HepG2 (cell line): Measurements from ENCODE around the gene PLPPR4. TPM values are rescaled to one million over a fixed set of nuclear protein-coding genes. Genes with fewer than 3 reads are reported as not detected.

Experiments
- ATAC-seq: fragments of 200-7000 bp; cut with Tn5 transposase; 3 replicates; pipeline ENCODE4 v1.9.1; 2020; ENCODE audit warnings: mild to moderate bottlenecking, moderate library complexity
- BruUV-seq: library from RNA; stranded (reverse); fragments of 400-500 nt; replicated peaks from 2 replicates; lab custom pipeline; 2021; lab: Mats Ljungman, UMichigan
- CTCF ChIA-PET: fragments of 300-600 bp; formaldehyde crosslinking; extraction: SDS; loops from one replicate; lab custom pipeline; 2021; ENCODE audit warnings: low total read pairs, inconsistent platforms, low intra/inter-chr PET ratio; lab: Yijun Ruan, JAX
- POLR2A ChIA-PET: fragments of 350-600 bp; sonication (Branson Sonifier 250); formaldehyde crosslinking; loops from one replicate; lab custom pipeline; 2020; ENCODE audit warnings: antibody characterized with exemption, inconsistent platforms; lab: Yijun Ruan, JAX
- DNase-seq: peaks from one replicate; pipeline ENCODE4 v3.0.0-alpha.2; 2015; ENCODE audit warnings: low spot score
- FAIRE-seq: peaks from 3 replicates; lab custom pipeline; 2011; peaks lifted over from hg19 to GRCh38; lab: Jason Lieb, UNC
- H2AFZ ChIP-seq: one replicate; pipeline ENCODE4 v1.6.1; 2011; ENCODE audit warnings: low read length, inconsistent platforms
- H3K27ac ChIP-seq: fragments of 300-600 bp; 3 replicates; pipeline ENCODE4 v1.8.0; 2011; ENCODE audit warnings: mixed run types, mild to moderate bottlenecking, mixed read lengths, low read length, inconsistent platforms; ENCODE audit not compliant: insufficient read depth; ENCODE audit errors: extremely low read length
- H3K27me3 ChIP-seq, 2 experiments: fragments of 200-600 bp in 1 of 2; 2 replicates in 1 of 2; 3 replicates in 1 of 2; pipeline versions ENCODE4 v1.6.0 to v1.8.0; 2011; ENCODE audit warnings: low read length in 2 of 2, mild to moderate bottlenecking in 2 of 2, moderate library complexity in 2 of 2, inconsistent platforms in 1 of 2; ENCODE audit not compliant: insufficient read depth in 2 of 2, control insufficient read depth in 1 of 2
- H3K36me3 ChIP-seq, 2 experiments: fragments of 200-600 bp in 1 of 2; replicated peaks in 1 of 2; 2 replicates in 1 of 2; 3 replicates in 1 of 2; pipeline versions ENCODE4 v1.5.1 to v1.8.0; 2011; ENCODE audit warnings: low read length in 2 of 2, inconsistent platforms in 1 of 2; ENCODE audit not compliant: insufficient read depth in 2 of 2, control insufficient read depth in 1 of 2
- H3K4me1 ChIP-seq: 2 replicates; pipeline ENCODE4 v1.5.1; 2012; ENCODE audit warnings: low read length, inconsistent platforms; ENCODE audit not compliant: insufficient read depth
- H3K4me2 ChIP-seq: 2 replicates; pipeline ENCODE4 v1.6.0; 2011; ENCODE audit warnings: low read depth, low read length, inconsistent platforms
- H3K4me3 ChIP-seq, 3 experiments: fragments of 200-600 bp in 1 of 3; sonication (generic), shearing (Covaris generic) in 1 of 3; replicated peaks in 1 of 3; 2 replicates each; pipeline ENCODE4 v1.5.1; 2011 to 2016; ENCODE audit warnings: low read length in 3 of 3, inconsistent platforms in 2 of 3, low read depth in 2 of 3, mild to moderate bottlenecking in 2 of 3, control low read depth in 1 of 3, mixed read lengths in 1 of 3; ENCODE audit not compliant: insufficient read depth in 1 of 3
- H3K79me2 ChIP-seq: one replicate; pipeline ENCODE4 v1.6.1; 2011; ENCODE audit warnings: low read length, inconsistent platforms; ENCODE audit not compliant: insufficient read depth
- H3K9ac ChIP-seq: 2 replicates; pipeline ENCODE4 v1.6.0; 2011; ENCODE audit warnings: mild to moderate bottlenecking, low read depth, low read length, inconsistent platforms; ENCODE audit not compliant: insufficient read depth
- H3K9me3 ChIP-seq: 2 replicates; pipeline ENCODE4 v1.5.1; 2012; ENCODE audit warnings: mild to moderate bottlenecking, low read length
- H4K20me1 ChIP-seq: 2 replicates; pipeline ENCODE4 v1.6.0; 2011; ENCODE audit warnings: inconsistent platforms, mild to moderate bottlenecking, low read length, moderate library complexity; ENCODE audit not compliant: insufficient read depth
- AGO1 ChIP-seq: fragments of 200-400 bp; formaldehyde crosslinking; IDR thresholded peaks from 2 replicates; pipeline ENCODE4 v1.6.1; 2017; ENCODE audit warnings: mild to moderate bottlenecking, low read depth, low read length, moderate library complexity; ENCODE audit not compliant: poor library complexity, severe bottlenecking
- ARNTL ChIP-seq: sonication (generic); formaldehyde crosslinking; IDR thresholded peaks from 2 replicates; pipeline ENCODE4 v1.4.0; 2020; ENCODE audit warnings: mild to moderate bottlenecking, missing genetic modification reagents
- ATF7 ChIP-seq, 2 experiments: fragments of 450-650 bp in 1 of 2; sonication (generic) in 1 of 2; formaldehyde crosslinking in 1 of 2; IDR thresholded peaks; 2 replicates each; pipeline versions ENCODE4 v1.4.0 to v1.6.1; 2016 to 2020; ENCODE audit warnings: antibody characterized with exemption in 1 of 2, mild to moderate bottlenecking in 1 of 2, missing genetic modification reagents in 1 of 2
- GPN1 ChIP-seq: sonication (generic); formaldehyde crosslinking; IDR thresholded peaks from 2 replicates; pipeline ENCODE4 v1.5.1; 2020; ENCODE audit warnings: missing genetic modification reagents, borderline replicate concordance
- SOX13 ChIP-seq, 3 experiments: fragments of 450-650 bp in 1 of 3; sonication (generic) in 1 of 3; formaldehyde crosslinking in 1 of 3; IDR thresholded peaks in 2 of 3; conservative IDR thresholded peaks in 1 of 3; 2 replicates each; pipeline versions ENCODE4 v1.5.0 to v1.6.1; 2016 to 2020; ENCODE audit warnings: antibody characterized with exemption in 1 of 3, mild to moderate bottlenecking in 1 of 3, missing compliant biosample characterization in 1 of 3, missing genetic modification reagents in 1 of 3, moderate library complexity in 1 of 3
- SRSF1 ChIP-seq: fragments of 200-400 bp; formaldehyde crosslinking; optimal IDR thresholded peaks from 2 replicates; pipeline ENCODE3; 2017; ENCODE audit warnings: mild to moderate bottlenecking, low read depth, low read length, moderate library complexity
- TSC22D2 ChIP-seq: sonication (generic); formaldehyde crosslinking; IDR thresholded peaks from 2 replicates; pipeline ENCODE4 v1.5.1; 2020; ENCODE audit warnings: missing genetic modification reagents, mild to moderate bottlenecking, borderline replicate concordance
- ZBTB39 ChIP-seq: sonication (generic); formaldehyde crosslinking; IDR thresholded peaks from 2 replicates; pipeline ENCODE4 v1.5.0; 2020; ENCODE audit warnings: missing genetic modification reagents
- ZFP90 ChIP-seq: sonication (generic); formaldehyde crosslinking; IDR thresholded peaks from 2 replicates; pipeline ENCODE4 v1.8.0; 2022; ENCODE audit warnings: missing genetic modification reagents, mild to moderate bottlenecking, inconsistent platforms, borderline replicate concordance
- ZNF12 ChIP-seq: sonication (generic); formaldehyde crosslinking; IDR thresholded peaks from 2 replicates; pipeline ENCODE4 v1.5.0; 2020; ENCODE audit warnings: missing genetic modification reagents
- ZNF333 ChIP-seq: sonication (generic); formaldehyde crosslinking; IDR thresholded peaks from 2 replicates; pipeline ENCODE4 v1.4.0; 2020; ENCODE audit warnings: mild to moderate bottlenecking, missing genetic modification reagents, borderline replicate concordance
- ZNF543 ChIP-seq: sonication (generic); formaldehyde crosslinking; IDR thresholded peaks from 2 replicates; pipeline ENCODE4 v1.4.0; 2020; ENCODE audit warnings: mild to moderate bottlenecking, missing genetic modification reagents
- ZNF672 ChIP-seq: sonication (generic); formaldehyde crosslinking; IDR thresholded peaks from 2 replicates; pipeline ENCODE4 v1.8.1; 2022; ENCODE audit warnings: missing genetic modification reagents
- ZNF746 ChIP-seq: sonication (generic); formaldehyde crosslinking; IDR thresholded peaks from 2 replicates; pipeline ENCODE4 v1.8.0; 2022; ENCODE audit warnings: mild to moderate bottlenecking, missing genetic modification reagents
- ZNF772 ChIP-seq: sonication (generic); formaldehyde crosslinking; IDR thresholded peaks from 2 replicates; pipeline ENCODE4 v1.5.0; 2020; ENCODE audit warnings: mild to moderate bottlenecking, missing genetic modification reagents
- WGBS: methylation state at CpG from one replicate; pipeline ENCODE4 v1.1.6; 2017; ENCODE audit warnings: low lambda C conversion rate; 5-methylcytosine and 5-hydroxymethylcytosine counted together
- in situ Hi-C: cut with HindIII; loops from 2 replicates; pipeline ENCODE4 v1.10.0; 2017; ENCODE audit warnings: low pct_unique_long_range_greater_than_20kb; ENCODE audit not compliant: extremely low pct_ligation_motif_present
- intact Hi-C: fragments of 100-400 bp; cut with micrococcal nuclease; formaldehyde crosslinking; loops from one replicate; pipeline ENCODE4 v1.10.0; 2022; ENCODE audit not compliant: unreplicated experiment
- polyA plus RNA-seq, 8 experiments: library from polyadenylated mRNA; depleted of rRNA in 3 of 8; stranded (reverse) in 7 of 8; unstranded in 1 of 8; fragments of >200 nt; fragmentation: Illumina TruSeq in 4 of 8; extraction: Trizol in 4 of 8; gene quantifications; 2 replicates each; pipeline versions ENCODE4 v1.2.1 to v1.2.3, GENCODE V29; 2011 to 2016; ENCODE audit warnings: low read depth in 4 of 8, missing spikeins in 1 of 8, mixed read lengths in 1 of 8; ENCODE audit not compliant: insufficient read depth in 1 of 8
- total RNA-seq, 5 experiments: library from RNA; depleted of rRNA; stranded (reverse); fragments of >200 nt; fragmentation: Illumina TruSeq; extraction: Trizol; gene quantifications; 2 replicates each; pipeline ENCODE4 v1.2.3, GENCODE V29; 2016; ENCODE audit warnings: low read depth in 1 of 5
- TF ChIP-seq, protein P1 (sequence below): IDR thresholded peaks from 2 replicates; pipeline ENCODE4 v1.6.1; 2016

The PLPPR4 gene
- total and polyA plus RNA-seq, 2 of the 13 experiments (the other 11 are each of a cell fraction or from before 2014, with no cell fraction given): not detected

DNA sequence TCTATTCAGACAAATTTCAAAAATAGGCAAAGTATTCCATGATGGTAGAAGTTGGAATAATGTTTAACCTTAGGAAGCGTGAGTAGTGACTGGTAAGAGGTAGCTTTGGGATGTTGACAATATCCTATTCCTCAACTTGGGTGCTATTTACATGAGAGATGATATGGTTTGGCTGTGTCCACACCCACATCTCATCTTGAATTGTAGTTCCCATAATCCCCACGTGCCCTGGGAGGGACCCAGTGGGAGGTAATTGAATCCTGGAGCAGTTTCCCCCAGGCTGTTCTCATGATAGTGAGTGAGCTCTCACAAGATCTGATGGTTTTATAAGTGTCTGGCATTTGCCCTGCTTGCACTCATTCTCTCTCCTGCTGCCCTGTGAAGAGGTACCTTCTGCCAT is 67.3 kb downstream of the PLPPR4 start:
- H3K36me3 ChIP-seq: no peaks in the 10 kb centered on the region
- no peak overlapping the region for H2AFZ ChIP-seq
- ChIA-PET POLR2A (no interaction called here), CTCF (no interaction called here)
- FAIRE-seq (no peak), DNase-seq (no peak), ATAC-seq (no peak)
- intact Hi-C loops (no loop called here), in situ Hi-C loops (no loop called here)
- H3K9me3 ChIP-seq: no peaks in the 10 kb centered on the region
- no peaks in the 10 kb centered on the region for H3K79me2 ChIP-seq
- no peaks in the 10 kb centered on the region for H3K4me1 ChIP-seq
- H3K27ac ChIP-seq: no peak overlapping the region
- no peak overlapping the region for H3K4me2 ChIP-seq
- no peak overlapping the region for H3K9ac ChIP-seq
- no peak for TF ChIP-seq SOX13 (IDR thresholded peaks at IDR 0.05)
- no peak for TF ChIP-seq SOX13 (CRISPR knock-in tag; conservative IDR thresholded peaks at IDR 0.05 in 1 of 2, IDR thresholded peaks at IDR 0.05 in 1 of 2)
- TF ChIP-seq ZNF772 (CRISPR knock-in tag): no peak
- no peak for TF ChIP-seq ATF7 (IDR thresholded peaks at IDR 0.05)
- no peak for TF ChIP-seq ATF7 (CRISPR knock-in tag; IDR thresholded peaks at IDR 0.05)
- TF ChIP-seq TSC22D2 (CRISPR knock-in tag): no peak
- TF ChIP-seq ZNF672 (CRISPR knock-in tag): no peak
- no peak for TF ChIP-seq SRSF1
- 8% methylated on average over 2 of the region's 2 CpGs for WGBS
- no TSS peak for BruUV-seq
- H3K27me3 ChIP-seq: no peaks in the 10 kb centered on the region
- no peaks in the 10 kb centered on the region for H4K20me1 ChIP-seq
- H3K4me3 ChIP-seq: no peak overlapping the region

GRCh38 chr1:99332561-99332960 is 68.3 kb downstream of the PLPPR4 start:
- in situ Hi-C loops (no loop called here), intact Hi-C loops (no loop called here)
- ATAC-seq (no peak), FAIRE-seq (no peak), DNase-seq (no peak)
- no peak overlapping the region for H3K9ac ChIP-seq
- H2AFZ ChIP-seq: no peak overlapping the region
- no peak for TF ChIP-seq ZNF333
- no peak for TF ChIP-seq ZNF12
- no peak for TF ChIP-seq ZFP90 (CRISPR knock-in tag)
- no peak for TF ChIP-seq ZNF543 (CRISPR knock-in tag)
- TF ChIP-seq ZNF746 (CRISPR knock-in tag): no peak
- no peak for TF ChIP-seq GPN1
- TF ChIP-seq, protein P1, sequence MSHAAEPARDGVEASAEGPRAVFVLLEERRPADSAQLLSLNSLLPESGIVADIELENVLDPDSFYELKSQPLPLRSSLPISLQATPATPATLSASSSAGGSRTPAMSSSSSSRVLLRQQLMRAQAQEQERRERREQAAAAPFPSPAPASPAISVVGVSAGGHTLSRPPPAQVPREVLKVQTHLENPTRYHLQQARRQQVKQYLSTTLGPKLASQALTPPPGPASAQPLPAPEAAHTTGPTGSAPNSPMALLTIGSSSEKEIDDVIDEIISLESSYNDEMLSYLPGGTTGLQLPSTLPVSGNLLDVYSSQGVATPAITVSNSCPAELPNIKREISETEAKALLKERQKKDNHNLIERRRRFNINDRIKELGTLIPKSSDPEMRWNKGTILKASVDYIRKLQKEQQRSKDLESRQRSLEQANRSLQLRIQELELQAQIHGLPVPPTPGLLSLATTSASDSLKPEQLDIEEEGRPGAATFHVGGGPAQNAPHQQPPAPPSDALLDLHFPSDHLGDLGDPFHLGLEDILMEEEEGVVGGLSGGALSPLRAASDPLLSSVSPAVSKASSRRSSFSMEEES: no peak
- no peak for TF ChIP-seq ZBTB39 (CRISPR knock-in tag)
- no peak for TF ChIP-seq AGO1
- no peak for TF ChIP-seq ARNTL (CRISPR knock-in tag)
- H3K4me2 ChIP-seq: no peak overlapping the region
- ChIA-PET POLR2A (no interaction called here), CTCF (no interaction called here)
- H3K4me1 ChIP-seq: no peaks in the 10 kb centered on the region
- H3K9me3 ChIP-seq: no peaks in the 10 kb centered on the region
- 75% methylated on average over 1 of the region's 1 CpG for WGBS
- H3K79me2 ChIP-seq: no peaks in the 10 kb centered on the region
- no peaks in the 10 kb centered on the region for H3K36me3 ChIP-seq
- no peaks in the 10 kb centered on the region for H3K27me3 ChIP-seq
- no peak overlapping the region for H3K4me3 ChIP-seq
- H3K27ac ChIP-seq: no peak overlapping the region
- no TSS peak for BruUV-seq
- no peaks in the 10 kb centered on the region for H4K20me1 ChIP-seq
